ACC112 (cell line): ENCODE measurements around the gene RNF135.
A peak's percentile ranks its signal among the peaks of the same experiment; 100 is the strongest.
"Not testable (repeated sequence)": the region's sequence is repeated elsewhere in the genome, so short reads cannot be mapped to it uniquely, and the experiment has no call there.

ENCODE experiments used
- H2AFZ ChIP-seq: fragments of 200-600 bp; sonication (generic); one replicate; pipeline ENCODE4 v1.6.0; 2017; ENCODE audit warnings: antibody characterized with exemption, low read length; ENCODE audit not compliant: unreplicated experiment
- H3K27ac ChIP-seq: fragments of 200-600 bp; sonication (generic); 2 replicates; pipeline ENCODE4 v1.5.1; 2014; ENCODE audit warnings: low read depth, mild to moderate bottlenecking, antibody characterized with exemption, low read length, moderate library complexity
- H3K27me3 ChIP-seq: fragments of 200-600 bp; sonication (generic); 2 replicates; pipeline ENCODE4 v1.6.1; 2014; ENCODE audit warnings: mild to moderate bottlenecking, antibody characterized with exemption, low read length, moderate library complexity, mixed read lengths; ENCODE audit not compliant: insufficient read depth
- H3K36me3 ChIP-seq: fragments of 200-600 bp; sonication (generic); 2 replicates; pipeline ENCODE4 v1.6.1; 2016; ENCODE audit warnings: mild to moderate bottlenecking, antibody characterized with exemption, low read length, moderate library complexity, mixed read lengths; ENCODE audit not compliant: insufficient read depth
- H3K4me1 ChIP-seq: fragments of 200-600 bp; sonication (generic); one replicate; pipeline ENCODE4 v1.6.1; 2016; ENCODE audit warnings: low read length, mixed read lengths; ENCODE audit not compliant: insufficient read depth, unreplicated experiment, control insufficient read depth
- H3K4me3 ChIP-seq: fragments of 200-600 bp; sonication (generic); 2 replicates; pipeline ENCODE4 v1.5.1; 2014; ENCODE audit warnings: mild to moderate bottlenecking, low read depth, low read length
- H3K79me2 ChIP-seq: fragments of 200-600 bp; sonication (generic); one replicate; pipeline ENCODE4 v1.6.0; 2016; ENCODE audit warnings: low read length; ENCODE audit not compliant: control insufficient read depth, unreplicated experiment, insufficient read depth

The RNF135 gene

DNA sequence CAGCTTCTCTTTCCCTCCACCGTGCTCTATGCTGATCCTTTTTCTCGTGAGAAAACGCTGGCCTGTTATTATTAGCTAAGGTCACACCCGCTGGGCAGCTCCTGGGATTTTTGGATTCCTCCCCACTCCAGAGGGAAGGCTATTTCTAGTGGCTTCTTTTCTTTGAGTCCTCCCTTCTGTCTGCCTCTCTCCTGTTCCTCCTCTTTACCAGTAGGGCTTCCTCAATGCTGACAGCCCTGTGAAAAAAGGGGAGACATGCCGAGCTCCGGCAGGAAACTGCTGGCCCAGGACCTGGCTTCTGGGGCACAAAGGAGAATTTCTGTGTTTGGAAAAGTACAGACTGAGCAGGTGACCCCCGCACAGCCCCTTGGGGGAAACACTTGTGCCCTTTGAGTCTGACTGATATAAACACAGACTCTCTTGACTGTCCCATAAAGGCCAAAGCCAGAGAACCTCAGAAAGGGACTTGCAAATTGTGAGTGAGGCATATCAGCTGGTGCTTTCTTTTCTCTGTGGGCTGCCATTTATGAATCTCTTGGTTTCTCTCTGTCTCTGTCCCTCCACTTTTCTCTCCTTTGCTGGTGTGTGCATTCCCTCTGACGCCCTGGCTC is 14.0 kb upstream of the RNF135 start:
- no peaks in the 10 kb centered on the region for H3K79me2 ChIP-seq
- no peaks in the 10 kb centered on the region for H3K36me3 ChIP-seq
- no peak overlapping the region for H3K4me3 ChIP-seq
- peak overlapping the region; percentile 85 for H2AFZ ChIP-seq
- H3K4me1 ChIP-seq, result peaks cover 6% of the 10 kb centered on the region
- no peaks in the 10 kb centered on the region for H3K27me3 ChIP-seq
- no peak overlapping the region for H3K27ac ChIP-seq

DNA sequence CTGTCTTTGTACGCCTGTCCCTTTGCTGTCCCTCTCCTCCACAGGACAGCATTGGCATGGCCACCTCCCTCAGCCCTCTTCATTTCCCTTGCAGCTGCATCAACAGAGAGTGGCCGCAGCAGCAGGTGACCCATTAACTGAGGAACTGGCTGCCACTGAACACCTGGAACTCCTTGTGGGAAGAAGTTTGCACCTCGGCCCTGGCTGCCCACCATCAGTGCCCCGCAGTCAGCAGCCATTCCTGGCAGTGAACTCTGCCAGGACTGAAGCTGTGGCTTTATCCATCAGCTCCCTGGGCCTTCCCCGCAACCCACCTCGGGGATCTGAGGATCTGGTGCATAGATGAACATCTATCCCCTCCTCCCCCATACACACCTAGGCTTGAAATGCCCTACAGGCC is 13.1 kb upstream of the RNF135 start:
- Histone ChIP-seq H3K36me3 (no peaks in the 10 kb centered on the region), H3K4me3 (no peak overlapping the region)

GRCh38 chr17:30958187-30958586 is 12.7 kb upstream of the RNF135 start:
- H3K27me3 ChIP-seq, result no peaks in the 10 kb centered on the region
- no peak overlapping the region for H2AFZ ChIP-seq

More for the DNA sequence above, 13.1 kb upstream of the RNF135 start:
- H3K27ac ChIP-seq, result no peak overlapping the region
- peaks cover 9% of the 10 kb centered on the region for H3K4me1 ChIP-seq
- H3K79me2 ChIP-seq, result no peaks in the 10 kb centered on the region
- no peaks in the 10 kb centered on the region for H3K27me3 ChIP-seq
- H2AFZ ChIP-seq, result no peak overlapping the region

DNA sequence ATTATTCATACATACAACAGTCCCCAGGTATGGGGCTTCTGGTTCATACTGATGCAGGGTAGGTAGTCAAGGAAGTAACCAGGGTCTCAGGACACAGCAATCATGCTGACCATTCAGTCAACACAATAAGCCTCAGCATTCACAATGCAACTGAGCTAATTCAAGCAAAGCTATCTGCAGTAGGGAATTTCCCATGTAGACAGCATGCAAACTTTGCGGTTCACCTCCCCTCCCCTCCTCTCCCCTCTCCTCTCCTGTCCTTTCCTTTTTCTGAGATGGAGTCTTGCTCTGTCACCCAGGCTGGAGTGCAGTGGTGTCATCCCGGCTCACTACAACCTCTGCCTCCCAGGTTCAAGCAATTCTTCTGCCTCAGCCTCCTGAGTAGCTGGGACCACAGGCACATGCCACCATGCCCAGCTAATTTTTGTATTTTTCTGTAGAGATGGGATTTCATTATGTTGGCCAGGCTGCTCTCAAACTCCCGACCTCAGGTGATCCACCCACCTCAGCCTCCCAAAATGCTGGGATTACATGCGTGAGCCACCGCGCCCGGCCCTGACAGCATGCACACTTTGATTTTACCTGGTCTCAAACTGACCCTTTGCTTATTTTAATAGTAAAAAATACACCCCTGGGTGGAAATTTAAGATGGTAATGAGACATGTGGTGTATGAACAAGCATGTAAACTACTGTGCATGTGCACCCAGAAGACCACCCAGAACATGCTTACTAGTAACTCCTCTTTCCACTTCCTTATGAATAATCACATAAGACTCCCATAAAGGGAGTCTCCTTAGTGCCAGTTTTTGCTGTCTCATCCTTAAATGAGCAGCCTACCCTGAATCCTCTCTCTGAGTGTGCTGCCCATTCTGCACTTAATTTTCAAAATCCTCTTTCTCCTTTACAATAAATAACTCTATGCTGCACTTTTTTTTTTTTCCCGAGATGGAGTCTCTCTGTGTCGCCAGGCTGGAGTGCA is 9.3 kb upstream of the RNF135 start:
- H3K27ac ChIP-seq, result no peak overlapping the region
- H3K27me3 ChIP-seq, result no peaks in the 10 kb centered on the region
- H2AFZ ChIP-seq, result no peak overlapping the region
- H3K4me1 ChIP-seq, result peaks cover 9% of the 10 kb centered on the region
- H3K79me2 ChIP-seq, result no peaks in the 10 kb centered on the region
- H3K4me3 ChIP-seq, result no peak overlapping the region
- H3K36me3 ChIP-seq, result no peaks in the 10 kb centered on the region

More at GRCh38 chr17:30958187-30958586, 12.7 kb upstream of the RNF135 start:
- Histone ChIP-seq H3K36me3 (no peaks in the 10 kb centered on the region), H3K79me2 (no peaks in the 10 kb centered on the region), H3K4me1 (peaks cover 9% of the 10 kb centered on the region), H3K4me3 (no peak overlapping the region), H3K27ac (no peak overlapping the region)

- H3K36me3 ChIP-seq, H3K79me2 ChIP-seq, H3K4me1 ChIP-seq, H3K27ac ChIP-seq, H3K27me3 ChIP-seq, H3K4me3 ChIP-seq, H2AFZ ChIP-seq: not testable (repeated sequence)
Observed at GRCh38 chr17:30964312-30964711, 6.5 kb upstream of the RNF135 start.

DNA sequence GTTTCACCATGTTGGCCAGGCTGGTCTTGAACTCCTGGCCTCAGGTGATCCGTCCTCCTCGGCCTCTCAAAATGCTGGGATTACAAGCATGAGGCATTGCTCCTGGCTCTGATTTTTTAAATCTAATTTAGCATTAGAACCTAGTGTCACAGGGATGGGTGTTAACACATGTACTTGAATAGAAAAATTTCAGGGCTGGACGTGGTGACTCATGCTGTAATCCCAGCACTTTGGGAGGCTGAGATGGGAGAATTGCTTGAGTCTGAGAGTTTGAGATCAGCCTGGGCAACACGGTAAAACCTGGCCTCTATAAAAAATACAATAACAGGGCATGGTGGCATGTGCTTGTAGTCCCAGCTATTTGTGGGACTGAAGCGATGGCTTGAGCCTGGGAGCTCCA is 6.0 kb upstream of the RNF135 start:
- Histone ChIP-seq H3K27me3 (no peaks in the 10 kb centered on the region), H3K27ac (no peak overlapping the region), H3K79me2 (no peaks in the 10 kb centered on the region), H3K4me3 (no peak overlapping the region), H3K4me1 (peaks cover 5% of the 10 kb centered on the region), H3K36me3 (no peaks in the 10 kb centered on the region), H2AFZ (no peak overlapping the region)

- Histone ChIP-seq H3K27ac (no peak overlapping the region), H3K4me1 (peaks cover 5% of the 10 kb centered on the region), H3K27me3 (no peaks in the 10 kb centered on the region), H3K79me2 (no peaks in the 10 kb centered on the region), H3K4me3 (no peak overlapping the region), H3K36me3 (no peaks in the 10 kb centered on the region), H2AFZ (no peak overlapping the region)
Observed at GRCh38 chr17:30965686-30966085, 5.2 kb upstream of the RNF135 start.

- H3K27me3 ChIP-seq, H2AFZ ChIP-seq, H3K4me1 ChIP-seq, H3K27ac ChIP-seq, H3K36me3 ChIP-seq, H3K4me3 ChIP-seq: not testable (repeated sequence)
- H3K79me2 ChIP-seq, result peaks cover 14% of the 10 kb centered on the region
Observed at GRCh38 chr17:30967911-30968310, 2.9 kb upstream of the RNF135 start.

GRCh38 chr17:30969989-30970830 is 629 bp upstream of the RNF135 start:
- Histone ChIP-seq H3K27me3 (no peaks in the 10 kb centered on the region), H3K36me3 (peaks cover 7% of the 10 kb centered on the region), H3K4me1 (peaks cover 9% of the 10 kb centered on the region), H3K27ac (peak overlapping the region; percentile 77), H3K79me2 (peaks cover 25% of the 10 kb centered on the region), H3K4me3 (peak overlapping the region; percentile 85), H2AFZ (peak overlapping the region; percentile 99)

- peaks cover 9% of the 10 kb centered on the region for H3K4me1 ChIP-seq
- H3K79me2 ChIP-seq, result peaks cover 25% of the 10 kb centered on the region
- H2AFZ ChIP-seq, result no peak overlapping the region
- no peaks in the 10 kb centered on the region for H3K27me3 ChIP-seq
- H3K4me3 ChIP-seq, result no peak overlapping the region
- H3K36me3 ChIP-seq, result peaks cover 16% of the 10 kb centered on the region
- H3K27ac ChIP-seq, result no peak overlapping the region
Observed at GRCh38 chr17:30975042-30975820, 4.4 kb downstream of the RNF135 start.
